ENCODE measurements around the gene TBC1D22A.

Gene TBC1D22A

DNA sequence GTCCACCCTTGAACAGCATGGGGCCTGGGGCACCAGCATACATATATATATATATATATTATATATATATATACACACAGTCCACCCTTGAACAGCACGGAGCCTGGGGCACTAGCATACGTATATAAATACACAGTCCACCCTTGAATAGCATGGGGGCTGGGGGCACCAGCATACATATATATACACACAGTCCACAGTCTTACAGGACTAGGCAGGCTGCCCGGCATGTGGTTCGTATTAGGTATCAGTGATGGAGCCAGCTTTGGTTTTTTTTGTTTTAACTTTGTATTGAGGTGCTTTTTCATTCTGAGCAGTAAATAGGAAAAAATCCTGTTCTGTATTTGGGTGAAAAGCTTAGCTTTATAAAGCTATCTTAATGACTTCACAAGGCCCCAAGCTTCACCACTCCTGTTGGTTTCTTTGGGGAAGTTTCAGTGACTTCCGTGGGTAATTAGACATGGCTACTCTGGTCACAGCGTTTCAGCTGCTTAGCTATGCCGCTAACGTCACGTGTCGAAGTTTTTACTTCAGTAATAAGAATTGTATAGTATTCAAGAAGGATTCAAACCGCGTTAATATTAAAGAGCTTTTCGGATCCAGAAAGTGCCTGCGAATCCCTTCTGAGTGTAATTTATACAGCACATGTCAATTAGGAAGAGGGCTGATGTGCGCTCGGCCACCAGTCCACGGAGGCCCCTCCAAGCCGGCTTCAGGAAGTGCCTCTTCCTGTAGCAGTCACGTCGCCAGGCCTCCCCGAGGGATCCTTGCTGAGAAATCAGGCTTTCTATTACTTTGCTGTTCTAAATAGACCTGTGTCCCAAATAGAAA lies 179.7 kb downstream of the TBC1D22A start:
- no peak for FAIRE-seq

DNA sequence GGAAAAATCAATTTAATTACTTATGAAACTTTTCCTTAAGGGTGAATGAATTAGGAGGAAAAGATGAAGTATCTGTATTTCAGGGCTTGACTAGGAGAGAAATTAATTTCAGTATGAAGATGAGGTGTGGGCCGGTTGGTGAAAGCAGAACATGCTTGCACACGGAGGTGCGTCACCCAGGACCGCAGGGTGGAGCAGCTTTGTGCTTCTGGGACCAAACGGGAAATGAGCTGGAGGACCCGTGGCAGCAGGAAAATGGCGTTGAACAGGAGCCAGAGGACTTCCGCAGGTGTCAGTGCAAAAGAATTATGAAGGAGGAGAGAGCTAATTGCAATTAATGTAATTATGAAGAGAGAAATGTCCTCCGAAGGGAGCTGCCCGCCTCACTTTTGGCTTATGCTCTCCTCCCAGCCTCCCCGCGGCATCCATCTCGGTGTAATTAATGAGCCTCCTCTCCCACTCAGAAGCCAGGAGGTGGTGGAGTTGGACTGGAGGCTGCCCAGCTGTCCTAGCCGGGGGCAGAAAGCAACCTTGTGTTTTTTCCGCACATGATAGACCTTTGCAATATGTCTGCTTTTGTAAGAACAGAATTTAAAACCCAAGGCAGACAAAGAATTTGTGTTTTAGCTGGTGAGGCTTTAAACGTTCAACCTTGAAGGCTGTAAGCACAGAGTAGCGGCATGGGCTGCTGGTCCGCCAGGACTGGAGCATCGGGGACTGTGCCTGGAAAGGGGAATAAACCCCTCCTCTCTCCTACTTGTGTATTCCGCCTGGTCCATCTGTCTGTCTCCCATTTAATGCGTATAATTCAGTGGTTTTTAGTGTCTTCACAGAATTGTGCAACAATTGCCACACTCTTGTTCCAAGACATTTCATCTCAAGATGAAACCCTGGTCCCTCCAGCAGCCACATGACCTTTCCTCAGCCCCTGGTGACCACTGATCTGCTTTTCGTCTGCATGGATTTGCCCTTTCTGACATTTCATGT lies 180.6 kb downstream of the TBC1D22A start:
- FAIRE-seq (no peak), DNase-seq (ENCODE audit: extremely low spot score, insufficient read length, low read depth) (no peak)

More for the DNA sequence above, 179.7 kb downstream of the TBC1D22A start:
- no peak for DNase-seq (ENCODE audit: extremely low spot score, insufficient read length, low read depth)

DNA sequence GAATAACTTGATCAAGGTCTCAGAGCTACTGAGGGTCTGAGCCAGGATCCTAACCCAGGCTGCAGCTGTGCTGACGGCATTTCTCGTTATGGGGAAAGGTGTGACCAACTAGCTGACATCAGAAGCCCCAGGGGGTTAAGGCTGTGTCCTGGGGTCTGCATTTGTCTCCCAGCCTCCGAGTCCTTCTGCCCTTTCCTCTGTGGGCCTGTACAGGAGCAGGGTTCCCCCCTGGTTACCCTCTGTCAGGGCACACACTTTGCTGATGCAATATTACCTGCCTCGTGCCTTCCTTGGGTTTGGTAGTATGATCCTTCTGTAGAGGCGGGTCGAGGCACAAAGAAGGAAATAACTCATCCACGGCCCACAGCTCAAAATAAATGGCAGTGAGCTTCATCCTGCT lies 183.0 kb downstream of the TBC1D22A start:
- DNase-seq (ENCODE audit: extremely low spot score, insufficient read length, low read depth) (no peak), FAIRE-seq (no peak)

DNA sequence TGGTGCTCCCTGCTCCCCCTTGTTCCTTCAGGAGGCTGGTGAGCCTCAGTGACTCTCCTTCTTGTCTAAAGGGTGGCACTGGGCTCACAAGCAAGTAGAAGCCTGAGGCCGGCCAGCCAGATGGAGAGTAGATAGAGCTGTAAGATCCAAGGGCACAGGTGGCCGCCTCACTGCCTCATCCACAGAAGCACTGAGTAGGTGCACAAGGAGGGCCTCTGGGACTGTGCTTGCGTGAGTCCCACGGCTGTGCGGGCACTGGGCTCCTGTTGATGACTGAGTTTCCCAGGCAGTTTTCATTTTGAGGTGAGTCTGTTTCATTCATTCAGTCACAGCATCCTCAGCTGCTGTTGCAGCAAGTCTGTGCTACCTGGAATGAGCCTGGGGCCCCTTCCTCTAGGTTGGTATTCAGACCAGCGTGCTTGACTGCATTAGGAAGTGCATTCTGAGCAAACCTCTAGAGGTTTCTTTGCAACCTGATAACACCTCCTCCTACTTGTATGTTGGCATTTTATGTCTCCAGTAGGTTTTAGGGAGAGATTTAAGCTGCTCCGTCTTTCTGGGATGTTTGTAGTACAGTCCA lies 184.0 kb downstream of the TBC1D22A start:
- no peak for DNase-seq (ENCODE audit: extremely low spot score, insufficient read length, low read depth)

DNA sequence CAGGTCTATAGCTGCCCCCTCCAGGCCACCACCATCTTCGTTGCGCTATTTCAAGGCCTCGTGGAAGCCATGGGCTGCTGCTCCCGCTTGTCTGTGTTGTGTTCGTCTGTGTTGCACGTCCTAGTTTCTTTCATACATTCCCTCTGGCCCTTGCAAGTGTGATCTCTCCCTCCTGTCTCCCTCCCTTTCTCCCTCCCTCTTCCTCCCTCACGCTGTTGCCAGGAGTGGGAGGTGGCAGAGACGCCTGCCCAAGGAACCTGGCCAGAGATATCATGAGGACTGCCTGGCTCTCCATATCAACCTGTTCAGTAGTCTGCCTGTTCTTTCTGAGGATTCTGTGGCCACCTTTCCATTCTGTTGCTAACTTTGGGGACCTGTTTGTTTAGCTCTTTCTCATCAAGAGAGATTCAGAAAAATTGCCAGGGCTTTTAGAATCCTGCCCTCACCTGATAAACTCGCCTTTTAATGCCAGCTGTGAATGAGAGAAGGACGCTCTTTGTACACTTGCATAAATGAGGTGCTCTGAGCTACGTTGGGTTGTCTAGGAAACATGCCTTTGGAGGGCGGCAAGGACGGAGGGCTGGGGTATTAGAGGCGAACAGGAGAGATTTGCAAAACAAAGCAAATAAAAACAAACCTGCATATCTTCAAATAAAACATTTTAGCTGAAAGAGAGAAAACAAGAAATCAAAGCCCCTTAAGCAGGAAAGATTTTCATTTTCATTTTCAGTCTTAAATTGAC lies 185.2 kb downstream of the TBC1D22A start:
- DNase-seq (ENCODE audit: extremely low spot score, insufficient read length, low read depth): no peak
- no peak for FAIRE-seq

More for the DNA sequence above, 184.0 kb downstream of the TBC1D22A start:
- no peak for FAIRE-seq

DNA sequence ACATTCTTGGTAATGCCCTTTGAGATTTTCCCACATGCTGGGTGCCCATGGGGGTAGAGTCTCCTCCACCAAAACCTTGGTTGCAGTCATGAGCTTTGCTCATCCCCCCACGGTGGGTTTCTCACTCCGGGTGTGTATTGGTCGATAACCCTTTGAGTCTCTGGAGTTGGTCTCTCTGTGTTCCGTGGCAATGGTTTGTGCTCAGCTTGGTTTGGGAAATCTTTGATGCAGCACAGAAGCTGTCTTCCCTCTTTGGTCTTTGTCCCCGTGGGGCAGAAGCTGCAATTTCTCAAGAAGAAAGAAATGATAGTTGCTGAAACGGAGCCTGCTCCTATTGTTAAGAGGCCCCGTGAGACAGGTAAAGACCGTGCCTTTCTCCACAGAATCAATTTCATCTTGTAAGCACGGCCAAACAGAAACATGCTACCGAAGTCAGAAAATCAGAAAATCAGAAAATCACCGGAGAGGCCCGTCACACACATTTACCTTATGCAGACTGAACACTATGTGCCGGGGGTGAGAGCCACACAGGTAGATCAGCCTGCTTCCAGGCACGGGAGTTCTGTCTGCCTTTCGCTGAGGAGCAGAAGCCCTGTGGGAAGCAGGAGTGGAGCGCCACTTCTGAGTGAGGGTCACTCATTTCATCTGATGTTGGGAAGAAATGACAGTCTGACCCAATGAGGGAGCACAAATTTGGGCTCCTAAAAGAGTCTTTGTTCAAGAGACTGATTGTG lies 186.1 kb downstream of the TBC1D22A start:
- FAIRE-seq (no peak), DNase-seq (ENCODE audit: extremely low spot score, insufficient read length, low read depth) (no peak)

DNA sequence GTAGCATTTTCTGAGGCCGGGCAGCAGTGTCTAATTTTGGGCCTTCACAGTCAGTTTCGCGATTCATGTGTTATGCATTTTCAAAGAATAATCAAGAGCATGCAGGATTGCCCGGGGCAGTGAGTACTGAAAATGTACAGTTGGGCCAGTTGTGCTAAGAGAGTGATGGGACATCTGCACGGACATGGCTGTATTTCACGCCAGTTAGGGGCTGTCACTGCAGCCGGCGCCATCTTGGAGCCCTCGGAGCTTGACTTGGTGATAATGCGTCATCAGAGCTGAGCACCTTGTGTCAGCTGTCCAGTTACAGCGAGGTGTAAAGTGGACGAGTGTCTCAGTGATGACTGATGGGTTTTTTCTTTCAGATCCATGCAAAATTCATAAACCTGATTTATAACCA lies 188.9 kb downstream of the TBC1D22A start:
- FAIRE-seq (no peak), DNase-seq (ENCODE audit: extremely low spot score, insufficient read length, low read depth) (no peak)

DNA sequence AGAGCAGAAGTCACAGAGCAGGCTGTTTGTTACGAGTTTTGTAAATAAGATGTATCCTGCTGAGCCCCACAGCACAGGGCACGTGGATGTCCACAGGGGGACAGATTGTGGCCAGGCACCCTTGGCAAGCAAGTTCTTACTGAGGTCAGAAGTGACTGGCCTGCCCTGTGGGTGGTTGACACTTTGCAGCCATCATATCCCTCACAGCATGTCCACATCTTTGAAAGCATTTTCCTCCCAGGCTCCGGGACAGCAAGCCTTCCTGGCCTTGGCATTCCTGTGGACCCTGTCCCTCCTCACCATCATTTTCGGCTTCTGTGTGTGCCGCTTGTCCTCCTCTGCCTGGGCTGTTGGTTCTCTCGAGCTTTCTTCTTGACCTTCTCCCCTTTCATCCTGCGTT lies 189.5 kb downstream of the TBC1D22A start:
- FAIRE-seq: no peak
- DNase-seq (ENCODE audit: extremely low spot score, insufficient read length, low read depth): no peak

DNA sequence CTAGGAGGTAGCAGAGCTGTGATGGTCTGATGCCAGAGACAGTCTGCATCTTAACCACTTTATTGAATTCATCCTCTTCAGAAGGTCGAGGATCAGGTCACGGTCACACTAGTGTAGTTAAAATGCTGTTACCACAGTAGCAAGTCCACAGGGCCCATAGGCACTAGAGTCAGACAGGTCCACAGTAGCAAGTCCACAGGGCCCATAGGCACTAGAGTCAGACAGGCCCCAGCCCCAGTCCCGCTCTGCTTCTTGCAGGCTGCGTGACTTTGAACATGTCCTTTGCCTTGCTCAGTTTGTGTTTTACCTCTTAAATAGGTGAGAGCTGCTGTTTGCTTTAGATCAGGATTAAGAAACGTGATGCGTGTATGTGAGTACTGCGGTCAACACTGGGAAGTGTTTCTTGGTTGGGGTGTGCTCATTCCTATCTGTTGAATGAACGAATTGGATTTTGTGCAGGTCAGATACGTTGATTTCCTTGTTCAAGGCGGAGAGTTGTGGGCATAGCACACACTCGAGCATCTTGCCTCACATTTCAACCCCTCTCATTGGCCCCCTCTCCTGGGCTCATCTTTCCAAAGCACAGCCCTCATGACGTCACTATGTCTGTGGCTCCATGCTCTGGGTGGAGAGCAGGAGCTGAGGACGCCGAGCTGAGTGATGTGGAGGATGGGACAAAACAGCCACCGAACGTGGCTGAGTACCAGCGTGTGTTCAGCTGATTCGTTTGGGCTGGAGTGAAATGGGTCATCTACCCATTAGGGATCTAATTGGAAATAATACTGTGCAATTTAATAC lies 191.7 kb downstream of the TBC1D22A start:
- FAIRE-seq (no peak), DNase-seq (ENCODE audit: extremely low spot score, insufficient read length, low read depth) (no peak)

DNA sequence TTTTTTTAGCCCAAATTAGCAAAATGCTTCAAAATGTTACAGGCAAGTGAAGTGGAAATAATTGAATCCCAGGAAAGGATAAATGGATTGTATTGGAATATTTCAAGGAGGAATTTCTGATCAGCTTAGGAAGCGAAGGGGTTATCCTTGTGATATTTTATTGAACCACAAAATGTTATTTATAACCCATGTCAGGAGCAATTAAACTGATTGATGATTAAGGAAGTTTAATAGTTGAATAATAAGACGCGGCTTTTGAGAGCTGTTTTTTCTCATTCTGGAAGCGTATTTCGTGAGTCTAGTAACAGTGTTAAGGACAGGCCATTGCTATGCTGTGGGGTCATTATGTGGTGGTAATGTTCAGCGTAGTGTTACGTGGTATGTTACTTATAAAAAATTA lies 192.3 kb downstream of the TBC1D22A start:
- DNase-seq (ENCODE audit: extremely low spot score, insufficient read length, low read depth) (no peak), FAIRE-seq (no peak)

DNA sequence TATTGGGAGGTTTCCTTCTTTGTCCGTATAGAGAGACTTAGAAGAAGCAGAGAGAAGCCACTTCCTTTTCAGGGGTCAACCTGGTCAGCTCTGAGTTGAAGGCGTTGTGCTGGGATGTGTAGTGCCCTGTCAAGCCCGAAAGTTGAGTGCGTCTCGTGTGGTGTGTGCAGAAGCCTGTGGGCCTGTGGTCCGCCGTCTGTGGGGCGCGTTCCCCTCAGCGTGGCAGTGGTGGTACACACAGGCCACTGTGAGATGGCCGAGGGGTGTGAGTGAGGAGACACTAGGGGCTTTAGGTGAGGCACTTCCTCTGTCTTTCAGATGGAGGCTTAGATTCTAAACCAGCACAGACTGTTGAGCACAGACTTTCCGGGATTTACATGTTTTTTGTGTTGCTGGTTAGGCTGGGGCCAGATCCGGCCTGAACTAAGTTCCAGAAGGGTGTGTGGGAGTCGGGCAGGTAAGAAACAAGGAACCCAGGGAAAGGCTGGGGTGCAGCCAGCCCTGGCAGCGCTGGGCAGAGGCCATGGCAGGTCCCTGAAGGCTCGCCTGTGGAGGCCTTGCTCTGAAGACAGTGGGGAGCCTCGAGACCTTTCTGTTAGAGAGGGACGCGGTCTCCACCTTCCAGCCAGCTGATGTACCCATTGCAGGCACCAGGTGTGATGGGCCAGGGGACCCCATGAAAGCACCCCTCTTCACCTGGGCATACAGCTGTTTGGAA lies 194.2 kb downstream of the TBC1D22A start:
- DNase-seq (ENCODE audit: extremely low spot score, insufficient read length, low read depth) (no peak), FAIRE-seq (no peak)

DNA sequence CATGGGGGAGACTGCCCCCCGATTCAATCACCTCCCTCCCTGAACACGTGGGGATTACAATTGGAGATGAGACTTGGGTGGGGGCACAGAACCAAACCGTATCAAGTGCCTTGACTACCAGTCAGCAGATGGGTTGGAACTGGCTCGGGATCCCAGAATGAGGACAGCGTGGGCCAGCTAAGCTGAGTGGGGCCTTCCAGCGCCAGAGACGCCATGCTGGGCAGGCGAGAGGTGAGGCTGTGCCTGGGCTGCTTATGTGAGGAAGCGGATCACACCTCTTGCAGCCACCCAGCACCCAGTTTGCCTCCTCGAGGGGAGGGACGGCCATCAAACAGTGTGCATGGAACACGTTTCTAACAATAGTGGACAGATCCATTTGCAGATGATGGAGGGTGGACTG lies 195.1 kb downstream of the TBC1D22A start:
- no peak for DNase-seq (ENCODE audit: extremely low spot score, insufficient read length, low read depth)
- FAIRE-seq: no peak

DNA sequence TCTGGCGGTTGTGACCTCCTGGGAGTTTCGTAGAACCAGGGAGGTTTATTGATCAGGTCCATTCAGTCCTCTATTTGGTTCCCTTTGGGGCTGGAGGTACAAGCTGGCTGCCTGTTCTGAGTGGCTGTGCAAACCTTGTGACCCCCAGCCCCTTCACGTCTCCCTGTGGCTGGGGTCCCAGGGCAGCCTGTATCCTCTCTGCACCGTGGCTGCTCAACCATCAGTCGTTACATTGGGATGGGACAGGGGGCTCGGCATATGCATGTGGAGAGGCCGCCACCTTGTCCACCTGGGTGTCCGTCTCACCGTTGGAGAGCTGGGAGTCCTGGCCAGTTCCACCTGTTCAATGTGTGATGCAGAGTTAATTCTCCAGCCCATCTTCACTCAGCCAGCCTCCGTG lies 195.7 kb downstream of the TBC1D22A start:
- FAIRE-seq (no peak), DNase-seq (ENCODE audit: extremely low spot score, insufficient read length, low read depth) (no peak)

DNA sequence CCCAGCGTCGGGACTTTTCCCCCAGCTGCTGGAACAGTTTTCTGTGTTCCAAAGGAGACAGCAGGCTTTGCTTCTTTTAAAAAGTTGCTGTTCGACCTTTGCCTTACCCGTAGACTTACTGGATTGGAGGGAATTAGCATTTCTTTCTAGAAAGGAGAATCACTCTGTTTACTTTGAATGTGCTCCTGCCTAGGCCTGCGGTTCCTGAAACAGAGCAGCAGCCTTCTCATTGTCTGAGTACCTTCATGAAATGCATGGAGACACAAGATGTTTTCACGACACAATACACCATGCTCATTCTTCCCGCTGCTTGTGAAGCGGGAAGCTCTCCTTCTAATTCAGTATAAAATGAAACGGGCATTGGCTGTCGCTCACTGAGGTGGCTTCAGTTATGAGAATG lies 196.2 kb downstream of the TBC1D22A start:
- no peak for DNase-seq (ENCODE audit: extremely low spot score, insufficient read length, low read depth)
- no peak for FAIRE-seq

DNA sequence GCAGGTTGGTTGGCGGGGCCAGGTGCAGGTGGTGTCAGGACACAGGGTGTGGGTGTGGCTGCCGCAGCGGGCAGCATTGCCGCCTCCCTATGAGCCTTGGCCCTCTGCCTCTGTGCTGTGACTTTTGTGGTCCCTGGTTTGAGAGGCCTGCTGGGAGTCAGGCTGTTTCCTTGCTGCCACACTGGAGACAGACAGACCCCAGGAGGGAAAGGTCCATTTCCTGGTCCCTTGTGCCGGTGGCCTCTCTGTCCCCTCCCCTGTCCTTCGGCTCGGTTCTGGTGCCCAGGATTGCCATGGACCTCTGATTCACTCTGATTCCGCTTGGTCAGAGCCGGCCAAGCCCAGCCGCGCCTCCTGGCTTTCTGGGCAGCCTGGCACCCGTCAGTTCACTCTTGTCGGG lies 196.9 kb downstream of the TBC1D22A start:
- no peak for FAIRE-seq
- no peak for DNase-seq (ENCODE audit: extremely low spot score, insufficient read length, low read depth)

DNA sequence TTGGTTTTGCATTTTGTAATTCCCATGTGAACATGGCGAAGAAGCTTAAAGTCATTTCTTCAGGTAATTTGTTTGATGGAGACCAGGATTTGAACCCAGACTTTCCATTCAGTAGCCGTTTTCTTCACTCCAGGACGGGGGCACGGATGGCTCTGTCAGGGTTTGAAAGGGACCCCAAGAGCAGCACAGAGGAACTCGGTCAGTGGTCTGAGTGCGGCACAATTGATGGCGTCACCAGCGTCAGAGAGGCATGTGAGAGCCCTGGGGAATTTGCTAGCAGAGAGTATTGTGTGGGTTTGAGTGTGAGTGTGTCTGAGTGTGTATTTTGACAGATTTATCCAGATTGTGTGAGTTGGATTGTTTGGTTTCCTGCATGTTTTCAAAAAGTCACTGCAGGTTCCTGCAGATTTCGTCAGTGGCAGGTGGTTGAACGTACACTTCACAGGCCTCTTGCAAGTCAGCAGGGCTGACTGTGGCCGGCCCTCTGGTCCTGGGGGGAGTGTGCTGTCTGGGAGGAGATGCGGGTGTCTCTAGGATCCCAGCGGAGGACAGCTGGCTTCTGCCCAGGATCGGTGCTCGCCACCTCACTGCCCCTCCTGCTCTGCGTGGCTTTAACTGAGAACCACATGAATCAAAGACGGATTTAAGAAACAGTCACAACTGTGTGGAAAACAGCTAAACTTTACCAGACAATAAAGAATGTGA lies 199.3 kb downstream of the TBC1D22A start:
- FAIRE-seq (no peak), DNase-seq (ENCODE audit: extremely low spot score, insufficient read length, low read depth) (no peak)

DNA sequence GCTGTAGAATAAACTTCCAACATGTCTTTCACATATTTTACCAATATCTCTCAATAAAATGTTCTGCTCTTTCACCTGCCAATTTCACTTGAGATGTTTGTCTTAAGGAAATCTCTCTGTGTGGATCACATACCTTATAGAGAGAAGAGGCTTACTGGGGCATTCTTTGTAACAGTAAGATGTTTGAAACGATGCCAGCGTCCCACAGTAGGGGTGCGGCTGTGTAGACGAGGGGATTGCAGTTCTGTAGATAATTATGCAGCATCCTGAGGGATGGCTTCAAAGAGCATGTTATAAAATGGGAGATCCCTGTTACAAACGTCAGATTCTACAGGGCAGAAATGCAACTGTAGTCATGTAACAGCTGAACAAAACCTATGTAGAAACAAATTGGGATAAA lies 200.0 kb downstream of the TBC1D22A start:
- DNase-seq (ENCODE audit: extremely low spot score, insufficient read length, low read depth) (no peak), FAIRE-seq (no peak)
